Stomach smooth muscle (tissue), 2 donors: ENCODE measurements around the gene PHF21B.

Source experiments
- H3K27ac ChIP-seq: one replicate; pipeline ENCODE4 v1.7.0; 2013; ENCODE audit warnings: mild to moderate bottlenecking, low read length, inconsistent platforms
- H3K27me3 ChIP-seq, 2 donors: one replicate each; pipeline ENCODE4 v1.7.0; 2013; ENCODE audit warnings: low read length in 2 of 2; ENCODE audit not compliant: insufficient read depth in 2 of 2, control insufficient read depth in 1 of 2
- H3K36me3 ChIP-seq, 2 donors: one replicate each; pipeline ENCODE4 v1.7.0; 2013; ENCODE audit warnings: low read length in 2 of 2; ENCODE audit not compliant: control insufficient read depth in 2 of 2, insufficient read depth in 2 of 2
- H3K4me1 ChIP-seq: one replicate; pipeline ENCODE4 v1.7.0; 2013; ENCODE audit warnings: low read length; ENCODE audit not compliant: control insufficient read depth, insufficient read depth
- H3K4me3 ChIP-seq, 2 donors: one replicate each; pipeline ENCODE4 v1.7.0; 2013; ENCODE audit warnings: low read length in 2 of 2
- H3K9ac ChIP-seq, 2 donors: one replicate each; pipeline ENCODE4 v1.7.0; 2013; ENCODE audit warnings: low read length in 2 of 2, mild to moderate bottlenecking in 1 of 2
- H3K9me3 ChIP-seq, 2 donors: one replicate each; pipeline ENCODE4 v1.7.0; 2013; ENCODE audit warnings: low read length in 2 of 2; ENCODE audit not compliant: control insufficient read depth in 2 of 2
- donor health status: healthy.
- donor health status: Pancreatic carcinoma.

The PHF21B gene

GRCh38 chr22:44973829-44974228, 36.0 kb downstream of the PHF21B start:
- H3K4me1 ChIP-seq, result peaks cover 3% of the 10 kb centered on the region

GRCh38 chr22:44972363-44973083, 37.3 kb downstream of the PHF21B start:
- Histone ChIP-seq H3K27me3 (peaks cover 0 to 4% of the 10 kb centered on the region in 2 donors), H3K36me3 (no peaks in the 10 kb centered on the region), H3K4me3 (no peak overlapping the region), H3K4me1 (peaks cover 3% of the 10 kb centered on the region), H3K9ac (no peak overlapping the region), H3K27ac (no peak overlapping the region), H3K9me3 (no peaks in the 10 kb centered on the region)

More at GRCh38 chr22:44973829-44974228, 36.0 kb downstream of the PHF21B start:
- Histone ChIP-seq H3K4me3 (no peak overlapping the region), H3K27ac (no peak overlapping the region), H3K36me3 (no peaks in the 10 kb centered on the region), H3K9me3 (no peaks in the 10 kb centered on the region), H3K27me3 (peaks cover 0 to 4% of the 10 kb centered on the region in 2 donors), H3K9ac (no peak overlapping the region)

DNA sequence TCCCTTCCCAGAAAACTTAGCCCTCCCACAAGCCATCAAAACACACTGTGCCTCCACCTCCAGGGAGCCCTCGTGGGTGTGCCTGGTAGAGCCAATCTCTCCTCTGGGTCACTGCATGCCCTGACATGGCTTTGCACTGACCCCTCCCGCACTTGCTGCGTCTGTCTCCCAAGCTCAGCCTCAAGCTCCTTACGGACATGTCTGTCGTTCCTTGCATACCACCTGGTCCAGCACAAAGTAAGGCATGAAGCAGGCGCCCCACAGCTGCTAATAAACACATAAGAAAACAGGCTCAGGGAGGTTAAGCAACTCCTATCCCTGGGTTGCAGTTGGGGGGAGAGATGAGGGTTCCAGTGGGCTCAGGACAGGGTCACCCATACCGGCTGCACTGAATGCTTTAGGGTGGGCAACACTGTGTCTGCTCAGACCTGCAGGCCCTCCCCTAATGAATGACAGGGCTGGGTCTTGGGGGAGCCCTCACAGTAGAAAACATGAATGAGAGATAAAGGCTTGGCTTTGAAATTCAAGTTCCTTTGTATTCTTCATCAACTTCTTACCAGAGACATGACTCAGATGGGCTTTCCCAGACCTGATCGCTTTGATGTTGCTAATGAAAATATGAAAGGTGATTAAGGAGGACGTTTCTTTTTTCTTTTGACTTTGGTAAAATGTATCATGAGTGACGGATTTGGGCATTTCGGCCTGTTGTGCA, 38.0 kb downstream of the PHF21B start:
- Histone ChIP-seq H3K4me3 (no peak overlapping the region), H3K9me3 (no peaks in the 10 kb centered on the region), H3K27ac (no peak overlapping the region), H3K9ac (no peak overlapping the region), H3K4me1 (peaks cover 3% of the 10 kb centered on the region), H3K36me3 (no peaks in the 10 kb centered on the region), H3K27me3 (peaks cover 0 to 4% of the 10 kb centered on the region in 2 donors)

- Histone ChIP-seq H3K4me3 (no peak overlapping the region), H3K4me1 (peaks cover under 1% of the 10 kb centered on the region), H3K27ac (no peak overlapping the region), H3K27me3 (peaks cover 0 to 4% of the 10 kb centered on the region in 2 donors), H3K36me3 (no peaks in the 10 kb centered on the region), H3K9ac (no peak overlapping the region), H3K9me3 (no peaks in the 10 kb centered on the region)
These were observed 39.5 kb downstream of the PHF21B start for GRCh38 chr22:44970291-44970690.

DNA sequence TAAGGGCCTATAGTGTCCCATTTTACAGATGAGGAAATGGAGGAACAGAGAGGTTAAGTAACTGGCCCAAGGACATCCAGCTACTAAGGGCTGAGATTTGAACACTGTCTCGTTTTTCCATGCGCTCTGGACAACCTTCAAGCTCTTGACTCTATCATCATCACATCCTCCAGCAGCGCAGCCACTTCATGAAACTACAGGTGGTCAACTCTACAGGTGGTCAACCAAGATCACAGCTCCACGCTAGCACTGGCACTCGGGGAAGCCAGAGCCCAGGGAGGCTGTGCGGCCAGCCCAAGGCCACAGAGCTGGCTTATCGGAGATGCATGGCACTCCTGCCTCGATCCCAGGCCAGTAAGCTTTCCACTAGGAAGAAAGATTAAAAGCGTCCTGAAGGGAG, 40.0 kb downstream of the PHF21B start:
- no peak overlapping the region for H3K27ac ChIP-seq
- no peaks in the 10 kb centered on the region for H3K9me3 ChIP-seq
- H3K36me3 ChIP-seq, result no peaks in the 10 kb centered on the region
- H3K4me1 ChIP-seq, result no peaks in the 10 kb centered on the region
- H3K4me3 ChIP-seq, result no peak overlapping the region
- H3K9ac ChIP-seq, result no peak overlapping the region
- H3K27me3 ChIP-seq, result peaks cover 0 to 4% of the 10 kb centered on the region in 2 donors

DNA sequence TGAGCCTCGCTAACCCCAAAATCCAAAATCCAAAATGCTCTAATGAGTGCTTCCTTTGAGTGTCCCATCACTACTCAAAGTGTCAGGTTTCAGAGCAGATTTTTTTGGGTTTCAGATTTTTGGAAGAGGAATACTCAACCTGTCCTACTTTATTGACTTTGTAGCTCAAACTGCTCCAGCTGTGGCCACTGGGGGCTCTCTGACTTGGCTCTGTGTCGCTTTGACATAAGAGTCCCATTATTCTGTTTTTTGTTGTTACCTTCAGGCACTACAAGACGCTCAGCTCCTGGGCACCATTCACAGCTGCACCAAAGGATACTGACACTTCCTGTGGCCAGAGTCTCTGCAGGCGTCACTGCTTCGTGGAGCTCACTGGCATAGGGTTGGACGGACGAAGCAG, 41.1 kb downstream of the PHF21B start:
- H3K27me3 ChIP-seq, result peaks cover 0 to 4% of the 10 kb centered on the region in 2 donors
- no peaks in the 10 kb centered on the region for H3K4me1 ChIP-seq
- H3K9me3 ChIP-seq, result no peaks in the 10 kb centered on the region

GRCh38 chr22:44965171-44965570, 44.6 kb downstream of the PHF21B start:
- no peaks in the 10 kb centered on the region for H3K4me1 ChIP-seq
- no peak overlapping the region for H3K9ac ChIP-seq
- H3K9me3 ChIP-seq, result no peaks in the 10 kb centered on the region
- H3K27me3 ChIP-seq, result no peaks in the 10 kb centered on the region
- H3K4me3 ChIP-seq, result no peak overlapping the region
- H3K27ac ChIP-seq, result no peak overlapping the region
- no peaks in the 10 kb centered on the region for H3K36me3 ChIP-seq

More for the DNA sequence above, 41.1 kb downstream of the PHF21B start:
- Histone ChIP-seq H3K27ac (no peak overlapping the region), H3K36me3 (no peaks in the 10 kb centered on the region), H3K4me3 (no peak overlapping the region), H3K9ac (no peak overlapping the region)

- Histone ChIP-seq H3K4me3 (no peak overlapping the region), H3K27me3 (no peaks in the 10 kb centered on the region)
These were observed 45.1 kb downstream of the PHF21B start for GRCh38 chr22:44964722-44965078.

GRCh38 chr22:44963832-44964721, 45.7 kb downstream of the PHF21B start:
- Histone ChIP-seq H3K36me3 (no peaks in the 10 kb centered on the region), H3K9ac (no peak overlapping the region), H3K27ac (no peak overlapping the region), H3K27me3 (no peaks in the 10 kb centered on the region), H3K4me1 (no peaks in the 10 kb centered on the region), H3K4me3 (no peak overlapping the region), H3K9me3 (no peaks in the 10 kb centered on the region)

More at GRCh38 chr22:44964722-44965078, 45.1 kb downstream of the PHF21B start:
- Histone ChIP-seq H3K4me1 (no peaks in the 10 kb centered on the region), H3K27ac (no peak overlapping the region), H3K9ac (no peak overlapping the region), H3K36me3 (no peaks in the 10 kb centered on the region), H3K9me3 (no peaks in the 10 kb centered on the region)

DNA sequence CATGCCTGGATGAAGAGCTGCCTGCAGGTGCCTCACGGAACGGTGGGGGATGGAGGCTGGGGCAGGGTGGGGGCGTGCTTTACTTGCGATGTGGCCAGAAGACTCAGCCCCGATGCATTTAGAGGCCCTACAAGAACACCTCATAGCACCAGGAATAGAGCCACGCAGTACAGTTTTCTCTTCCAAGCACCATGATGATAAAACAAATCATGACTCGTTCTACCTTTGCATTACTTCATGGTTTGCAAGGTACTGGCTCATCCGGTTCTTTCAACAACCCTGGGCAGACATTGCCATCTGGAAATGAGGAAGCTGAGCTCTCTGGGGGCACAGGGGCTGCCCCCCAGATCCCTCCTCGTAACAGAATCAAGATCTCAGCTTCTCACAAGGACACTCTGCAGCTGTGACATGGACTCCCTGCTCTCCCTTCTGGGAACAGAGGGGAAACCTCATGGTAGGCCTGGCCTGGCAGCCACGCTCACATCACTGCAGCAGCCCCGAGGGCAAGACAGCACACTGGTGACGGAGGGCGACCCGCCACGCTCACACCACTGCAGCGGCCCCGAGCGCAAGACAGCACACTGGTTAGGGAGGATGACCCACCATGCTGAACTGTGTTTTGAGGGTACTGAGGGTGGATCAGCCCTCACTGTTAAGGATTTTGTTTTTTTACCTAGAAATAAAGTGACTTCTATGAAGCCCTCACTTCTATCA, 46.9 kb downstream of the PHF21B start:
- no peaks in the 10 kb centered on the region for H3K9me3 ChIP-seq
- no peak overlapping the region for H3K9ac ChIP-seq
- H3K27me3 ChIP-seq, result no peaks in the 10 kb centered on the region
- no peaks in the 10 kb centered on the region for H3K36me3 ChIP-seq
- no peak overlapping the region for H3K4me3 ChIP-seq
- no peak overlapping the region for H3K27ac ChIP-seq
- H3K4me1 ChIP-seq, result no peaks in the 10 kb centered on the region
